Left forelimb (tissue), 1 donor: Measurements from ENCODE around the gene KLHL20.
"Not testable (repeated sequence)": the region's sequence is repeated elsewhere in the genome, so short reads cannot be mapped to it uniquely, and the experiment has no call there.

Experiments
- DNase-seq: peaks from one replicate; pipeline ENCODE4 v3.0.0-alpha.2; 2018; ENCODE audit warnings: low spot score

The KLHL20 gene

DNA sequence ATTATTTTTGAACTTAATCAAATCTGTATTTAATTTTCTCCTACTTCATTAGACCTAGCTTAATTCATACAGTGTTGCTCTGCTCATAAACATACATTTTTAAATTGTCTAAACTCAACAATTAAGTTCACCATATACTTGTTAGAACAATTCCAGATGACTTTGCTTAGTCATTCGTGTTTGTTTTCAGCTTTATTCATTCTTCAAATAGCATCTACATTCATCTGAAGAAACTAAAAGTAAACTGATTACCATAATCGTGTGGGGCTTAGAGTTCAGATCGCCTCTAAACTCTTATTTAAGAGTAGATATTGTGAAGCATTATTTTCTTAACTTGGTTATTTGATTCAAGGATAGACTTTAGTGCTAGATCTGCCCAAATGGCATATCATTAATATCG lies 34.4 kb downstream of the KLHL20 start:
- DNase-seq: no peak

DNA sequence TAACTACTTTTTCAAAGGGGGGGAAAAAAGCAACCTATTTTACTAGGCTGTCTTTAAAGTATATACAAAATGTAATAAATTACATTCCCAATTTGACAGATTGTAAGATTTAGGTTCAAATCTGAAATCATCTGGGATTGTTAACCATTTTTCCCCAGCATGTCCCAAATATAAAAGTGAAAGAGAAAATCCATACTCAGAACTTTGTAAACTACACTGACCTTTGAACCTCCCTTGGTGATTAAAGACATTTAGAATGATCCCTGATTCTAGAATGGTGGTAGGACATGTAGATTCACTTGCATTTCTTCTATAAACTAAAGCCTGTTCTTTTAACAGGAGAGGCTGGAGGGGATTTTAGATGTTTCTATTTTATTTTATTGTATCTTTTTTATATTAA lies 39.0 kb downstream of the KLHL20 start:
- DNase-seq: no peak

DNA sequence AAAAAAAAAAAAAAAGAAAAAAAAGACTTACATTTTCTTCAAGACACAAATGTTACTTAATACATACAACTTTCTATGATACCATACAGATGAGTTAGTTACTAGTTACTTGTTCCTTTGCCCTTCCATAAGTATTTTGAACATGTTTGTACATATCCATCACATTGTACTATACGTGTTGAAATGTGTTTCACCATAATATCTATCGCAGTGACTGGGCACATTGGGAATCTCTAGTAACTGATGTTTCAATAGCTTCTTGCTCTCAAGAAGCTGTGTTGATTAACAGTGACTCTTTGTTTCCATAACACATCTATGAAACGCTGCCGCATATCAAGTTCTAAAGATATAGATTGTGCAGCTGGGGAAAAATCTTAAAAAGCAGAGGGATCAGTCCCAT lies 42.9 kb downstream of the KLHL20 start:
- no peak for DNase-seq

DNA sequence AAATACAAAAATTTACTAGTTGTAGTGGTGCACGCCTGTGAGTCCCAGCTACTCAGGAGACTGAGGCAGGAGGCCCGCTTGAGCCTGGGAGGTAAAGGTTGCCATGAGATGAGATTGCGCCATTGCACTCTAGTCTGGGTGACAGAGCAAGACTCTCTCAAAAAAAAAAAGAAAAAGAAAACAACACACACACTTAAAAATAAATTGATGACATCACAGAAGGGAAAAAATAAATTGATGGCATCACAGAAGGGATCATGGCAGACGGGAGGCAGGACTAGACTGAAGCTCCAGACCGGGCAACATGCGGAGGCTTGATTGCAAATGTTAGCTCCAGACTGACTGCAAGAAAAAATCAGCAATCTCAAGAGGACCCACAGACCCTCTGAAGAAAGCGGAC lies 43.3 kb downstream of the KLHL20 start:
- no peak for DNase-seq

DNA sequence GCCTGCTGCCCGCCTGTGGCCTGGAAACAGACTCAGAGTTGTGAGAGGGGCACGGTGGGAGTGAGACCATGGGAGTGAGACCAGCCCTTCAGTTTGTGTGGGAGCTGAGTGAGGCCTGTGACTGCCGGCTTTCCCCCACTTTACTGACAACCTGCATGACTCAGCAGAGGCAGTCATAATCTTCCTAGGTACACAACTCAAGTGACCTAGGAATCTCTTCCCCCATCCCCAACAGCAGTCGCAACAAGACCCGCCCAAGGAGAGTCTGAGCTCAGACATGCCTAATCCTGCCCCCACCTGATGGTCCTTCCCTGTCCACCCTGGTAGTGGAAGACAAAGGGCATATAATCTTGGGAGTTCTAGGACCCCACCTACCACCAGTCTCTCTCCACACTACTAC lies 44.2 kb downstream of the KLHL20 start:
- DNase-seq: no peak

DNA sequence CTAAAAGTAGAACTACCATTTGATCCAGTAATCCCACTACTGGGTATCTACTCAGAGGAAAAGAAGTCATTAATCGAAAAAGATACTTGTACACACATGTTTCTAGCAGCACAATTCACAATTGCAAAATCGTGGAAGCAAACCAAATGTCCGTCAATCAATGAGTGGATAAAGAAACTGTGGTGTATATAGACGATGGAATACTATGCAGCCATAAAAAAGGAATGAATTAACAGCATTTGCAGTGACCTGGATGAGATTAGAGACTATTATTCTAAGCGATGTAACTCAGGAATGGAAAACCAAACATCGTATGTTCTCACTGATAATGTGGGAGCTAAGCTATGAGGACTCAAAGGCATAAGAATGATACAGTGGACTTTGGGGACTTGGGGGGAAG lies 49.5 kb downstream of the KLHL20 start:
- not testable (repeated sequence) for DNase-seq

DNA sequence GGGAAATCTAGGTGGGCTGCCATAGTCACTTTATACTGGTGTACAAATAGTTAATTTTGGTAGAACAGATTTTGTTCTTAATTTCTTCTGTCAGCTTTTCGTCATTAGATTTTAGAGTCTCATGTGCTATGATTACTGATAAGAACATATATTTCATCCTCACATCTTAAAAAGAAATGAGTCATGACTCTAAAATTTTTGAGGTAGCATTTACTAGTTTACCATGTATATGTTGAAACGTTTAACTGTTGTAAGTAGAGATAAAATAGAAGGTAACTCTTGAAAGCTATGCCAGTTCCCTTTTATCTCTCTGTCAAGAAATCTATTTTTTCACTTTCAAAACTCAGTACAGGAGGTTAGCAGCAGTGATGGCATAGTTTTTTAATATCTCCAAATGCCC lies 53.4 kb downstream of the KLHL20 start:
- no peak for DNase-seq

DNA sequence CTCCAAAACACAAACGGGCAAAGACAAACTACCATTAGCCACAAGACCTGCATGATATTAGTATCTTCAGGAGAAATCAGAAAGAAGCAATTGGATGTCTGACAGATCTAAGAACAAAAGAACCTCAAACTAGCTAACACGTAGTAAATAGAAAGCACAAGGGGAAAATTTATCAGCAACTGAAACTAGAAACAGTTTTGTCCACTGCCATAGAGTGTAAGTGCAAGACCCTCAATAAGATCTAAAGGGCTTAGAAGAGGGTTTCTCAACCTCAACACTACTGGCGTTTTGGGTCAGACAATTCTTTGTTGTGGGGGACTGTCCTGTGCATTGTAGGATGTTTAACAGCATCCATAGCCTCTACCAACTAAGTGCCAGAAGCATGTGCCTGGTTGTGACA lies 54.0 kb downstream of the KLHL20 start:
- DNase-seq: no peak

DNA sequence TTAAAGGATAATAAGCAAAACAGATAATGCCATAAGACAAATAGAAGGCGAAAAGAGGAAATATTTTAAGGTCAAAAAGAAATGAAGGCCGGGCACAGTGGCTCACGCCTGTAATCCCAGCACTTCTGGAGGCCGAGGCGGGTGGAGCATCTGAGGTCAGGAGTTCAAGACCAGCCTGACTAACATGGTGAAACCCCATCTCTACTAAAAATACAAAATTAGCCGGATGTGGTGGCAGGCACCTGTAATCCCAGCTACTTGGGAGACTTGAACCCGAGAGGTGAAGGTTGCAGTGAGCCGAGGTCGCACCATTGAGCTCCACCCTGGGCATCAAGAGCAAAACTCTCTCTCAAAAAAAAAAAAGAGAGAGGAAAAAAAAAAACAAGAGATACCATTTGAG lies 55.5 kb downstream of the KLHL20 start:
- DNase-seq: not testable (repeated sequence)

DNA sequence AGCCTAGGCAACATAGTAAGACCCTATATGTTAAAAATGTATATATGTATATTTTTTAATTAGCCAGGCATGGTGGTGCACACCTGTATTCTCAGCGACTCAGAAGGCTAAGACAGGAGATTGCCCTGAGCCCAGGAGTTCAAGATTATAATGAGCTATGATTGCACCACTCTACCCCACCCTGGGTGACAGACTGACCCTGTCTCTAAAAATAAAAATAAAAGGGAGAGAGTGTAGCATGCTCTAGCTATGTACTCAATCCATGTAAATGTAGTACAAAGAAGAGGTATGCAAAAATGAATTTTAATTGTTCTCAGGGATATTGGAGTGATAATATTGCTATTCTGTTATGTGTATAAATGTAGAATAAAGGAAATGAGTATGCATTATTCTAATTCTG lies 56.8 kb downstream of the KLHL20 start:
- DNase-seq: no peak

DNA sequence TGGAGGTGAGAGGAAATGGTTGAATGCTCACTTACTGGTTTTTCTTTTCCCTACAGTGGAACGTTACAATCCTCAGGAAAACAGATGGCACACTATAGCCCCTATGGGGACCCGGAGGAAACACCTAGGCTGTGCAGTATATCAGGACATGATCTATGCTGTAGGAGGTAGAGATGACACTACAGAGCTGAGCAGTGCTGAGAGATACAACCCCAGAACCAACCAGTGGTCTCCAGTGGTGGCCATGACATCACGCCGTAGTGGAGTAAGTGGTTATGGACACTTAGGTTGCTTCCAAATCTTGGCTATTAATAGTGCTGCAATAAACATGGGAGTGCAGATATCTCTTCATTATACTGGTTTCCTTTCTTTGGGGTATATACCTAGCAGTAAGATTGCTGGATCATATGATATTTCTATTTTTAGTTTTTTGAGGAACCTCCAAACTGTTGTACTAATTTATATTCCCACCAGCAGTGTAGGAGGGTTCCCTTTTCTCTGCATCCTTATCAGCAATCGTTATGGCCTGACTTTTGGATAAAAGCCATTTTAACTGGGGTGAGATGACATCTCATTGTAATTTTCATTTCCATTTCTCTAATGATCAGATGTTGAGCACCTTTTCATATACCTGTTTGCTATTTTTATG lies 60.9 kb downstream of the KLHL20 start:
- DNase-seq: no peak

DNA sequence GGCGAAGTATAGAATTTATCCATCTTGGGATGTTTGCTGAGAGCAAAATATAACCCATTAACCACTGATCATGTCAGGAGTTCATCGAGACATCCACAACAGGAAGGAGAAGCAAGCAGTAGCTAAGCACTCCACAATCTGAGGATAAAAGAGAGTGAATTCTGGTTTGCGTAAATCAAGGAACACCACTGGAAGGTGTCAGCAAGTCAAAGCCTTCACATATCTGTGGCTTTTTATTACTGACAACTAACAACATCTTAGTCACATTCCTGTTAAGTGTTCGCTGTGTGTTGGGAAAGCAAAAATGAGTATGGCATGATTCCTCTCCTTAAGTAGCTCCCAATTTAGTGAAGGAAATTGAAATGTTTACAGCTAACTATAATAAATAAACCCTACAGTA lies 65.2 kb downstream of the KLHL20 start:
- no peak for DNase-seq

DNA sequence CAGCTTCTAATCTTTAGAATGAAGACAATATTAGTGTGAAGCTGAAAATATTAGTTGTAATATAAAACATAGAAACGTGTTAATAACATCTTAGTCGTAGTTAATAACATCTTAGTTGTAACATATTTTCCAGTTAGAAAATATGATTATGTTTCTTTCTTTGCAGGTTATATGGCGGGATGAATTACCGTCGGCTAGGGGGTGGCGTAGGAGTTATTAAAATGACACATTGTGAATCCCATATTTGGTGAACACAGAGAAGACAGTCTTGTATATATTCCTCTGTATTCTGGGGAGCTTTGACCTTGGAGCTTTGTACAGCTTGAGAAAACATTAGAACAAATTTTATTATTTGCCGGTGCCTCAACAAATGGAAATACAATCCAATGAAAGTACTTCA lies 70.2 kb downstream of the KLHL20 start:
- no peak for DNase-seq

DNA sequence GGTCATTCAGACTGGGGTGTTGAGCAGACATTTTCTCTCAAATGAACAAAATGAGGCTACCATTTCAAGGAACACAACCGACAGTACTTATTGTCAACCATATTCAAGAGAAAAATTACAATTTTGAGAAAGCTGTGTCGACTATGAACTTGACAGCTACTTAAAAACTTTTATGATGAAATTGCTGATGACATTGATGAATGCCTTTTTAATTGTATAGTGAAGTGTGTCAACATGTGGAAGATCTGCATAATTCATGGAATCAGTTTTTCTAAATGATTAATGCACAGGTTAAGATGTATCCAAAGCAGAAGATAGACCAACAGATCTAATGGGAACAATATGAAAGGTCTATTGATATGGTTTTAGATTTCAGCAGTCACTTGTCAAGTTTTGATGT lies 75.1 kb downstream of the KLHL20 start:
- no peak for DNase-seq

DNA sequence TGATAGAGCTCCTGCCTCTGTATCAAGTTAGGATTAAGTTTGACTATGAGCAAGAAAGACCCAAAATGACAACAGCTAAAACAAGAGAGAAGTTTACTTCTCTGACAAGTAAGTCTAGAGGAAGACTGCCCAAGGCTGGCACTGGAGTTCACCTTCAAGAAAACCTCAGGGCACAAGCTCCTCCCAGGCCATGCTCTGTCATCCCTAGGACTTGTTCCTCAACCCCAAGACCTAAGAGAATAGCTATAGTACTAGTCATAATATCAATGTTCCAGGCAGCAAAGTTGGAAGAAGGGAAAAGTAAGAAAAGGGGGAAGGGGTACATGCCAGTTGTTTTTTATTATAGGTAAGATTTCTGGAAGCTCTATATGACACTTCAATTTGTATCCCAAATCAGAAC lies 83.3 kb downstream of the KLHL20 start:
- DNase-seq: no peak

DNA sequence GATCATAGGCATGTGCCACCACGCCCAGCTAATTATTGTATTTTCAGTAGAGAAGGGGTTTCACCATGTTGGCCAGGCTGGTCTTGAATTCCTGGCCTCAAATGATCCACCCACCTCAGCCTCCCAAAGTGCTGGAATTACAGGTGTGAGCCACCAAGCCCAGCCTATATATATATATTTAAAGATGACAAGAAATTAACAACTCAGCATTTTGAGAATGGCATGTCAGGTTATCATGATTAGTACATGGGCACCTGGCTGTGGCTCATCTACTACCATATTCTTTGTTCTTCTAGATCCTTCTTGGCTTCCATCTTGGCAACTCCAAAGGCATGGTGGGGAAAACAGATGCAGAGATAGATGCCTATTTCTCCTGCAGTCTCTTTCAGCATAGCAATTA lies 85.2 kb downstream of the KLHL20 start:
- DNase-seq: not testable (repeated sequence)

DNA sequence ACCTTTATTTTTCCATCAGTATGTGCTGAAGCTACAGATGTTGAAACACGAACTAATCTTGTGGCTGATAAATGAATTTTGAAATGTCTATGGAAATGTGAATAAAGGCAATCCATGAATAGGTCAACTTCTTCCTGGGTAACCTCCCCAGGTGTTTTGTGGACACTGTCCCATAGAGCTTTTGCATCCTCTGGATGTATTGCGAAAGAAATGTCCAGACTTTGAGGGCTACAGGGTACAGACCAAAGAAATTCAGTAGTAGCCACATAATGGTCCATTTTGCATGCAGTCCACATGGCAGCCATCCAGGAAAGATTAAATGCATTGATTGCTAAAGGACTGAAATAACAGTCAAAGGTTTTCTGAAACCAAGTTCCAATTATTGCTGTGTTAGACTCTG lies 88.2 kb downstream of the KLHL20 start:
- no peak for DNase-seq

DNA sequence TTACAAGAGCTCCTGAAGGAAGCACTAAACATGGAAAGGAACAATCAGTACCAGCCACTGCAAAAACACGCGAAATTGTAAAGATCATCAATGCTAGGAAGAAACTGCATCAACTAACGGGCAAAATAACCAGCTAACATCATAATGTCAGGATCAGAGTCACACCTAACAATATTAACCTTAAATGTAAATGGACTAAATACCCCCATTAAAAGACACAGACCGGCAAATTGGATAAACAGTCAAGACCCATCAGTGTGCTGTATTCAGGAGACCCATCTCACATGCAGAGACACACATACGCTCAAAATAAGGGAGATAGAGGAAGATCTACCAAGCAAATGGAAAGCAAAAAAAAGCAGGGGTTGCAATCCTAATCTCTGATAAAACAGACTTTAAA lies 98.9 kb downstream of the KLHL20 start:
- not testable (repeated sequence) for DNase-seq

DNA sequence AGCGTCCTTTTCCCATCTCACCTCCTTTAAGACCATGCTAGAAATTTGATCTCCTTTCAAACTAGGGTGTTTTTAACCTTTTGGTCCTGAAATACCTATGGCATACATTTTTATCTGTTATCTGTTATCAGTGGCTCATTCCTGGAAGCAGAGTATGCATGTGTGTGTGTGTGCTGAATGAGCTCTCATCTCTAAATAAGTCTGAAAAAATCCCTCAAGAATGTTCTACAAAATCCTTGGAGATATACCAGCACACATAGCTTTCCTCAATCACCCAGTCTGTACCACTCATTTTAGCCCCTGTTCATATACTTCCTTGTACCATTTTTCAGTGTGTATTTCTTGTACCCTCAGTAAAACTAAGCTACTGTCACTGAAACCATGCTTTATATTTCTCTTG lies 103.7 kb downstream of the KLHL20 start:
- no peak for DNase-seq

DNA sequence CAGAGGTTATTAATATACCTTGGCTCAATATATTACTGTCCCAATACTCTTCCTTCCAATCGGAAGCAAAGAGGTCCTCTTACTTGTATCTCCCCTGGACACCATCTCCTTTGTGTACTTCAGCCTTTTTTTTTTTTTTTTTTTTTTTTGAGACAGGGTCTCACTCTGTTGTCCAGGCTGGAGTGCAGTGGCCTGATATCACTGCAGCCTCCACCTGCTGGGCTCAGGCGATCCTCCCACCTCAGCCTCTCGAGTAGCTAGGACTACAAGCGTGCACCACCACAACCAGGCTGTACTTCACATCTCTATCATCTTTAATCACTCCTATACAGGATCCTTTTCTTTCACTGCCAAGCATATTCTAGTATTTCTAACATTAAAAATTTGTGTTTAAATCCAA lies 106.9 kb downstream of the KLHL20 start:
- no peak for DNase-seq

DNA sequence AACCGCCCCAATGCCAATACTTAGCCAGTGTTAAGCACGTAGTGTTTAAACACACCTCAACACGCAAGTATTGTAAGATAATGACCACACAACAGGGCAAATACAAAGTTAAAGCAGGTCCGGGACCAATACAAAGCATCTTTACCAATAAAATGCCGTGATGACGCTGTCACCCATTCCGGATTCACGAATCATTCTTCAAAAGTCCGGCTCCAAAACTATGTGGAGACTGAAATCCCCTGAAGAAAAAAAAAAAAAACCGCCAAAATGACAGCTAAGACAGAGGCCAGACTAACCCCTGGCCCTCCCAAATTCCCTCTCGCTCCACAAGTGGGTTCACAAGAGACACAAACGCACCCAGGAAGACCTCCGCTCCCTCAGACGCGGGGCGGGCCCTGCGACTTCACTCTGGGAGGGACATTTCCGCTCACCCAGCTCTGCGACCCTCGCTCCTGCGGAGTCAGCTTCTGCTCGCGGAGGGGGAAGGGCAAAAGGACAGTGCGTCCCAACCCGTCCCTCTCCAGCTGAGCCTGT lies 109.1 kb downstream of the KLHL20 start:
- DNase-seq: no peak

DNA sequence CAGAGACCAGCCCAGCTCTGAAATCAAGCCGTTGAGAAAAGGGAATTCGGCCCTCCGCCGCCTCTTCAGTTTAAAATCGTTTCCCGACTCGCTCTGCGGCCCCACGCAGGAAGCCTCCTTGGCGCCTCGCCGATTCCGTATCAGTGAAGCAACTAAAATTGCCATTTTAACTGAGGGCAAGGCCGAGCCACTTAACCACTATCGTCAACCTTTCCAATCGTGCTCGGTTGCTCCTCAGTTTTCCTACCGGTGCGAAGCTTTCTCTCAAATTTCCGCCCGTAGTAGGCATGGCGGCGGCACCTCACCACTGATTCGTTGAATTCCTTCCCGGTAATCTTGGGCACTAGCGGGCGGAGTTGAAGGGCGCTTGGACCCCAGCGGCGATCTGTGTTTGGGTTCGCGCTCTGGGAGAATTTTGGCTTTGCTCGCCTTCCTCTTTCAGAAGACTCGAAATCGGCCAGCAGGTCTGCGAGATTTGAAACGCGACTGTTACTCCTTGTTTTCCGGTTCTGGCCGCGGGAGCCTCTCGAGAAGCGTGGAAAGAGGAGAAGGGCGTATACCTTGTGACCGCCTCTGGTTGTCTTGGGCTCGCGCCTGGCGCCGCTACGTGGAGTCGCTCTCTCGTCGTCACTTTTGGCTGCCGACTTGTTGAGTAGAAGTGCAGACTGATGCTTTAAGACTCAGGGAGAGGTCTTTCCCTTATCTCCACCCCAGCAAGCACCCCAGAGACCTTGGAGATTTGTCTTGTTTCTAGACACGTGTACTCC lies 109.7 kb downstream of the KLHL20 start, which contains the start of the genes CENPL and DARS2:
Gene CENPL, minus strand, starts transcription at position 569 of the 767 bp plus-strand sequence. CDS start 13,584 bp downstream, outside the sequence.
Gene DARS2, plus strand, starts transcription at position 359 of the 767 bp plus-strand sequence. CDS start 557 bp downstream, outside the sequence.
- peak; percentile 95 for DNase-seq

DNA sequence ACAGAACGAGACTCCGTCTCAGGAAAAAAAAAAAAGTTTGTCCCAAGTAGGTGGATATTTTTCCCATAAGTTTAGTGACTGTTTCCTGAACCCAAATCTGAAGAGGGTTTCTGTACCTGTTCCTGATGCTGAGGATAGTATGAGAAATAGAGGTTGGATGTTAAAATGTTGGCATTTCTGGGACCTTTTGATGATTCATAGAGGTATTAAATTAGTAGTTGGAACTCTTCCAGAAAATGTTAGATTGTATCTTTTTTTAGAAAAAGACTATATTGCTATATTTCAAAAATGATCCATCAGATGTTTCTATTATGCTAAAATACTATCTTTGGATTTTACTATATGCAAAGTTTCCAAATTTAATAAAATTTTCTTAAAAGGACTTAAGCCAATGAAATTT lies 112.8 kb downstream of the KLHL20 start:
- no peak for DNase-seq
